MCF 10A (cell line): ENCODE data around the gene RNASEH2B. TPM values are rescaled to one million over a fixed set of nuclear protein-coding genes. Genes with fewer than 3 reads are reported as not detected.

Experiments
- BruUV-seq: library from RNA; stranded (reverse); fragments of 400-500 nt; replicated peaks from 2 replicates; lab custom pipeline; 2021; lab: Mats Ljungman, UMichigan
- CTCF ChIA-PET: fragments of 300-600 bp; sonication (Branson Sonifier 250); formaldehyde crosslinking; extraction: SDS; loops from one replicate; lab custom pipeline; 2021; ENCODE audit warnings: antibody characterized with exemption, inconsistent platforms; lab: Yijun Ruan, JAX
- POLR2A ChIA-PET: fragments of 300-600, 350-650 bp; sonication (Branson Sonifier 250); formaldehyde crosslinking; extraction: SDS; loops from one replicate; lab custom pipeline; 2020; ENCODE audit warnings: antibody characterized with exemption, inconsistent platforms; lab: Yijun Ruan, JAX
- DNase-seq: peaks from one replicate; pipeline ENCODE4 v3.0.0-alpha.2; 2018; ENCODE audit not compliant: unreplicated experiment
- H3K27ac Mint-ChIP-seq: one replicate; pipeline ENCODE4 v1.8.0; 2022; ENCODE audit warnings: mild to moderate bottlenecking, low read depth, mixed read lengths; ENCODE audit not compliant: unreplicated experiment
- H3K27me3 Mint-ChIP-seq: one replicate; pipeline ENCODE4 v1.8.0; 2022; ENCODE audit warnings: mixed read lengths; ENCODE audit not compliant: insufficient read depth, unreplicated experiment
- H3K36me3 Mint-ChIP-seq: one replicate; pipeline ENCODE4 v1.8.0; 2022; ENCODE audit warnings: mild to moderate bottlenecking, moderate library complexity, mixed read lengths; ENCODE audit not compliant: insufficient read depth, unreplicated experiment
- H3K4me1 Mint-ChIP-seq: one replicate; pipeline ENCODE4 v1.8.0; 2022; ENCODE audit warnings: mixed read lengths; ENCODE audit not compliant: insufficient read depth, unreplicated experiment
- H3K4me3 Mint-ChIP-seq: one replicate; pipeline ENCODE4 v1.8.0; 2022; ENCODE audit warnings: mild to moderate bottlenecking, moderate library complexity, mixed read lengths; ENCODE audit not compliant: unreplicated experiment
- H3K9me3 Mint-ChIP-seq: one replicate; pipeline ENCODE4 v1.8.0; 2022; ENCODE audit warnings: mixed read lengths; ENCODE audit not compliant: unreplicated experiment
- CTCF ChIP-seq: fragments of 200-600 bp; IDR thresholded peaks from one replicate; pipeline ENCODE4 v1.8.0; 2022; ENCODE audit warnings: antibody characterized with exemption, mild to moderate bottlenecking; ENCODE audit not compliant: unreplicated experiment
- intact Hi-C: fragments of 100-400 bp; cut with micrococcal nuclease; formaldehyde crosslinking; loops from 2 replicates; pipeline ENCODE4 v1.14.1; 2022
- total RNA-seq: library from RNA; stranded (reverse); gene quantifications from 2 replicates; pipeline ENCODE4 v1.2.3, GENCODE V29; 2022

The RNASEH2B gene
- total RNA-seq, 1 experiment from 2014 or later = 53.3 TPM

DNA sequence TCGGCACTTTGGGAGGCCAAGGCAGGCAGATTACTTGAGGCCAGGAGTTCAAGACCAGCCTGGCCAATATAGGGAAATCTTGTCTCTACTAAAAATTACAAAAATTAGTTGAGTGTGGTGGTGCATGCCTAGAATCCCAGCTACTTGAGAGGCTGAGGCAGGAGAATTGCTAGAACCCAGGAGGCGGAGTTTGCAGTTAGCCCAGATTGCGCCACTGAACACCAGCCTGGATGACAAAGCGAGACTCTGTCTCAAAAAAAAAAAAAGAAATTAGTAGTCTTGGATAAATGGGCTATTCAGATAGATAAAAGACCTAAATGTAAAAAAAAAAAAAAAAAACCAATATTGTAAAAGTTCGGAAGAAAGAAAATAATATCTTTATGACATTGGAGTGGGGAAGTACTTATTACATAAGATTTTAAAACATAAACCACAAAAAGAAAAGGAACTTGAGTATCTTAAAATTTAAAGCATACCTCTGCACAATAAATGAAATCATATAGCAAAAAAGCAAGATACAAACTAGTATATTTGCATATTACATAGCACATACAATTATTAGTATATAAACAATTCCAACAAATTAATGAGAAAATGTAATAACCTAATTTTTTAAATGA lies 26.7 kb upstream of the RNASEH2B start:
- DNase-seq = no peak
- intact Hi-C loops = no loop called here
- H3K4me1 Mint-ChIP-seq = no peaks in the 10 kb centered on the region
- H3K9me3 Mint-ChIP-seq = peaks cover 14% of the 10 kb centered on the region
- H3K36me3 Mint-ChIP-seq = no peaks in the 10 kb centered on the region
- no peak overlapping the region for H3K4me3 Mint-ChIP-seq
- TF ChIP-seq CTCF = no peak
- ChIA-PET CTCF (no interaction called here), POLR2A (no interaction called here)
- H3K27ac Mint-ChIP-seq = no peak overlapping the region
- BruUV-seq = no TSS peak
- H3K27me3 Mint-ChIP-seq = peaks cover 12% of the 10 kb centered on the region

GRCh38 chr13:50883728-50884127 lies 25.9 kb upstream of the RNASEH2B start:
- H3K9me3 Mint-ChIP-seq = peaks cover 14% of the 10 kb centered on the region
- H3K27me3 Mint-ChIP-seq = peaks cover 12% of the 10 kb centered on the region
- TF ChIP-seq CTCF = no peak
- H3K36me3 Mint-ChIP-seq = no peaks in the 10 kb centered on the region
- H3K4me3 Mint-ChIP-seq = no peak overlapping the region
- POLR2A ChIA-PET = interaction anchor here (0.8 to 1.2 kb wide), 2 partner anchors 24 kb away, joined by 3 read pairs; no protein-coding TSS in a partner anchor
- no TSS peak for BruUV-seq
- H3K27ac Mint-ChIP-seq = no peak overlapping the region
- DNase-seq = no peak
- CTCF ChIA-PET = interaction anchor here (0.6 kb wide), 1 partner anchor 13 kb away, joined by 3 read pairs; no protein-coding TSS in a partner anchor
- intact Hi-C loops = no loop called here
- H3K4me1 Mint-ChIP-seq = no peaks in the 10 kb centered on the region

DNA sequence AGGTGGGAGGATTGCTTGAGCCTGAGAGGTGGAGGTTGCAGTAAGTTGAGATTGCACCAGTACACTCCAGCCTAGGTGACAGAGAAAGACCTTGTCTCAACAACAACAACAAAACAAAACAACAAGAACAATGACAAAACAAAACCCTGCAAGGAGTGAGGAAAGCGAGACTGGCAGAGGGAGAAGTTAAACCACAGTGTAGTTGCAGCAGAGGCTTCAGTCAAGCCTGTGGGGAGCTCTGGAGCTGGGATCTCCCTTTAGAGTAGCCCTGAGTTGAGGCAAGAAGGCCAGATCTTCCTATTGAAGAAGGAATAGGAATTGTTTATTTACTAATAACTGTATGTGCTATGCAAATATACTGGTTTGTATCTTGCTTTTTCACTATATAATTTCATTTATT lies 25.3 kb upstream of the RNASEH2B start:
- Mint-ChIP-seq H3K9me3 (peaks cover 14% of the 10 kb centered on the region), H3K27me3 (peaks cover 12% of the 10 kb centered on the region), H3K36me3 (no peaks in the 10 kb centered on the region), H3K4me1 (no peaks in the 10 kb centered on the region), H3K27ac (no peak overlapping the region), H3K4me3 (no peak overlapping the region)
- intact Hi-C loops = no loop called here
- DNase-seq = no peak
- no peak for TF ChIP-seq CTCF
- CTCF ChIA-PET = interaction anchor here (0.6 kb wide), 1 partner anchor 14 kb away, joined by 3 read pairs; no protein-coding TSS in a partner anchor
- POLR2A ChIA-PET = interaction anchor here (0.7 to 1.2 kb wide), 3 partner anchors 23 to 220 kb away, joined by 3 read pairs; no protein-coding TSS in a partner anchor
- no TSS peak for BruUV-seq

DNA sequence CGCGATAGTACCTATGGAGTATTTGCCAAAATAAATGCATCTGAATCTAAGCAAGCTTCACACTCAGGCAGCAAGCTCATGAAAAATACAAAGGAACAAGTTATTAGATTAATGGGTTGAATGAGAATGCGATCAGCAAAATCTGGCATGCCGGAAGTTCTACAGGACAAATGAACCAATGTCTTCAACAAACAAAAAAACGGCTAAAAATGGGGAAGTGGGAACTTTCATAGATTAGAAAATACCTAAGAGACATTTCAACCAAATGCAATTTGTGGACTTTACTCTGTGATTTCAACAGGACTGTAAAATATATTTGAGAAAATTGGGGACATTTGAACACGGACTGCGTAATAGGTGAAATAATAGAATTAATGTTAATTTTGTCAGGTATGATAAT lies 22.4 kb upstream of the RNASEH2B start:
- Mint-ChIP-seq H3K36me3 (no peaks in the 10 kb centered on the region), H3K4me3 (no peak overlapping the region), H3K9me3 (peaks cover 6% of the 10 kb centered on the region), H3K4me1 (no peaks in the 10 kb centered on the region), H3K27ac (no peak overlapping the region), H3K27me3 (peaks cover 12% of the 10 kb centered on the region)
- CTCF ChIA-PET = no interaction called here
- POLR2A ChIA-PET = no interaction called here
- BruUV-seq = no TSS peak
- TF ChIP-seq CTCF = no peak
- DNase-seq = no peak
- intact Hi-C loops = no loop called here
